NCI-H510A (cell line): ENCODE measurements around the gene APCDD1L.

ENCODE experiments used
- DNase-seq: peaks from one replicate; lab custom pipeline; 2025; lab: John Stamatoyannopoulos, UW

The APCDD1L gene

GRCh38 chr20:58485393-58485792, 29.8 kb downstream of the APCDD1L start:
- DNase-seq, result no peak

GRCh38 chr20:58483470-58483869, 31.7 kb downstream of the APCDD1L start:
- no peak for DNase-seq

- DNase-seq, result no peak
These were observed 32.1 kb downstream of the APCDD1L start for GRCh38 chr20:58483051-58483450.

DNA sequence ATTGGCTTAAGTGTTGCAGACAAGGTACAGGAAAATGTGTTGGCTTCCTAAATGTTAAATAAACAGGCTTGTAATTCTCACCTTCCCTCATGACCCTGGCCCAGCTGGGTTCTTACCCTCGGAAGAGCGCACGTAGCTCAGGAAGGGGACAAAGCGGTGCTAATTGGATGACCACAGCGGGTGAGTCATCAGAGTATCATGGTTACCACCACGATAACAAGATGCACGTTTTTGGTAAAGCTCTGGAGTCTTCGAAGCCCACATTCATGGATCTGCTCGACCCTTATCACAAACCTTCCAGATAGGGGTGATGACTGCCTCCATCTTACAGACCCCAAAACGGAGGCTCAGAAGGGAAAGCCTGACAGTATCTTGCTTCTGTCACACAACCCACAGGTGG, 32.8 kb downstream of the APCDD1L start:
- no peak for DNase-seq

DNA sequence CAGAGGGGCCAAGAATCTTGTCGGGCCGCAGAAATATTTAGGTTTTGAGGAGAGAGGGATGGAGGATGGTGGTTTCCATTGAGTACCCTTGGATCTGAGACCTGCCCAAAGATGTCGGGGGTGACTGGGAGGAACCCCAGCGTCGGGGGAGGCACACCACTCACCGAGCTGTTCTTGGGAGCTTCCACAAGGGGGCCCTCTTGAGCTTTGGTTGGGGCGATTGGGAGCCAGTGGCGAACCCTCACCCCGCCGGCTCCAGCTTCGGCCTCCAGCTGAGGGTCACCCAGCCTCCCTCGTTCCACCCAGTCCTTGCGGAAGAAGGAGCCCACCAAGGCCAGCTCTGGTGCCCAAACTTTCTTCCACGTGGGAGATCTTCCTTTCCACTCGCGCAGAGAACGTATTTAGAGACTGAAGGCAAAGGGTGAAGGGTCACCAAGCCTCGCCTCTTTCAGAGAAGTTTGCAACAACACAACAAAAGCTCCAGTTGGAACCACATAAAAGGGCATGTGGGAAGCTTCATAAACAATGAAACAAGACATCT, 33.6 kb downstream of the APCDD1L start:
- no peak for DNase-seq

DNA sequence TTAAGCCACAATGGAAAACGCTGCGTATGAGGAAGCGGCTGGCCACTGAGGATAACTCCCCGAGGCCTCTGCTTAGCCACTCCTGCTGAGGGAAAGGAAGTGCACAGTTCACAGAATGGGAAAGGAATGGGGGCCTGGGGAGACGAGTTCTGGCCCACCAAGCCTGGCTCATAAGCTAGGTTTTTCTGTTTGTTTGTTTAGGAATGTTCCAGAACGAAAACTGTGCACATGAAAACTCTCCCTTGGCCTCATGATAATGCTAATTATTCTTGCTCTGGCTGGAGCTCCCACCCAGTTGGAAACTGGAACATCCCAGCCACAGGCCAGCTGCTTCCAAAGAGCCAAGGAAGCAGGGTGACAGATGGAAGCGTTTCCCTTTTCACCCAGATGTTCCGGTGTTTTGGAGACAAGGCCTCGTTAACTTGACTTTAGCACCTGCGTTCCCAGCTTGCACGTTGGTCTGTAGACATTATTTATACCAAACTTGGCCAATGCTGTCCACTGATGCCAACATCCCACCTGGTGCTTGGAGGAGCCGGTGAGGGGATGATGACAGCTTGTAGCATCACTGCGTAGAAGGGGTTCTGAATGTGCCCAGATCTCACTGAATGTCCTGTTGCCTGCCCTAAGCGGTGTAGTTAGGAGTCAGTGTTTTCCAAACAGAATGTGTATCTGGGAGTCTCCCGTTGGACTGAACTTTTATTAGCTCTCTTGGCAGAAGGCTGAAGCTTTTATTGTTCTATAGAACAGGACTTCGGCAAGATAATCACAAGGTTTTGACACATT, 34.5 kb downstream of the APCDD1L start:
- DNase-seq, result no peak

GRCh38 chr20:58479726-58480440, 35.3 kb downstream of the APCDD1L start:
- DNase-seq, result no peak

- DNase-seq, result no peak
These were observed 36.9 kb downstream of the APCDD1L start for GRCh38 chr20:58478141-58478805.

DNA sequence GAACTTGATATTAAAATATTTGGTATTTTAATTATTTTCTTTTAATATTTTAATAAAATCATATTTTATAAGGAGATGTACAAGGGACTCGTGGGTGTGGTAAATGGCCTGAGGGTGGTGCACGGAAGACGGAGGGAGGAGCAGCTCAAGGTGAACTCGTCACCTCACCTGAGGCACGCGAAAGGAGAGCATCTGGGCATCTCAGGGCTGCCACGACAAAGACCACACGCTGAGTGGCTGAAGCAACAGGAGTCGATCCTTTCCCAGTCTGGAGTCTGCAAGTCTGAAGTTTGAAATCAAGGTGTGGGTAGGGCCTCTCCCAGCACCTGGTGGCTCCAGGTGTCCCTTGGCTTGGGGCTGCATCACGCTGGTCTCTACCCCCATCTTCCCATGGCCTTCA, 39.7 kb downstream of the APCDD1L start:
- DNase-seq, result no peak

GRCh38 chr20:58473453-58474425, 41.5 kb downstream of the APCDD1L start:
- DNase-seq, result no peak

DNA sequence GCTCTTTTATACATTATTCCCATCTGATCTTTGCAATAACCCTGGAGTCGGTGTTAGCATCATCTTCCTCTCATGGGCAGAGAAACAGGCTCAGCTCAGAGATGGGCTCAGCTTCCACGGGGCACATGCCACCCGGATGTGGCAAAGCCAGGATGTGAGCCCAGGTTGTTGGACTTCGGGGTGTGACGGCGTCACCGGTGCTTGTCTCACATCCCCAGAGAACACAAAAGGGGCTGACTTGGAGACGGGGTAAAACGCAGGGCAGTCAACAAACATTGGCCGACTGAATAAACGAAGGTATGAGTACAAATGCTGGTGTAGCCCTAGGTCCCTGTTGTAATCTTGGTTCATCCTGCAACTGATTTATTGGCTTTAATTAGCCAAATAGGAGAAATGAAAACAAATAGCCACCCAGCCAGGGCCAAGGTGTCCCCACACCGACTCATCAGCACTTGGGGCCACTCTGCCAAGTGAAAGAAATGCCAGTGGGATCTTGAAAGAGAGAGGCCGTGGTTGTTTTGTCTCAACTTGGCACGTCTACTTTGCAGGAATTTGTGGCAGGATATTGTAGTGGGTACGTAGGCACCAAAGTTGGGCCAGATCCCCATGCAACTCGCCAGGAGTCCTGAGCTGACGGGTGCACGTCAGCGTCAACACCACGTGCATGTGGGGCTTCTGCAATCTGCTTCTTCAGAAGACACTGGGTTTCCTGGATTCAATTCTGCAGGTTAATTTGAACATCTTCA, 42.8 kb downstream of the APCDD1L start:
- DNase-seq, result no peak

- DNase-seq, result no peak
These were observed 43.7 kb downstream of the APCDD1L start for GRCh38 chr20:58471193-58472164.

GRCh38 chr20:58470336-58471192, 44.6 kb downstream of the APCDD1L start:
- DNase-seq, result no peak

- no peak for DNase-seq
These were observed 45.6 kb downstream of the APCDD1L start for GRCh38 chr20:58469616-58470015.

DNA sequence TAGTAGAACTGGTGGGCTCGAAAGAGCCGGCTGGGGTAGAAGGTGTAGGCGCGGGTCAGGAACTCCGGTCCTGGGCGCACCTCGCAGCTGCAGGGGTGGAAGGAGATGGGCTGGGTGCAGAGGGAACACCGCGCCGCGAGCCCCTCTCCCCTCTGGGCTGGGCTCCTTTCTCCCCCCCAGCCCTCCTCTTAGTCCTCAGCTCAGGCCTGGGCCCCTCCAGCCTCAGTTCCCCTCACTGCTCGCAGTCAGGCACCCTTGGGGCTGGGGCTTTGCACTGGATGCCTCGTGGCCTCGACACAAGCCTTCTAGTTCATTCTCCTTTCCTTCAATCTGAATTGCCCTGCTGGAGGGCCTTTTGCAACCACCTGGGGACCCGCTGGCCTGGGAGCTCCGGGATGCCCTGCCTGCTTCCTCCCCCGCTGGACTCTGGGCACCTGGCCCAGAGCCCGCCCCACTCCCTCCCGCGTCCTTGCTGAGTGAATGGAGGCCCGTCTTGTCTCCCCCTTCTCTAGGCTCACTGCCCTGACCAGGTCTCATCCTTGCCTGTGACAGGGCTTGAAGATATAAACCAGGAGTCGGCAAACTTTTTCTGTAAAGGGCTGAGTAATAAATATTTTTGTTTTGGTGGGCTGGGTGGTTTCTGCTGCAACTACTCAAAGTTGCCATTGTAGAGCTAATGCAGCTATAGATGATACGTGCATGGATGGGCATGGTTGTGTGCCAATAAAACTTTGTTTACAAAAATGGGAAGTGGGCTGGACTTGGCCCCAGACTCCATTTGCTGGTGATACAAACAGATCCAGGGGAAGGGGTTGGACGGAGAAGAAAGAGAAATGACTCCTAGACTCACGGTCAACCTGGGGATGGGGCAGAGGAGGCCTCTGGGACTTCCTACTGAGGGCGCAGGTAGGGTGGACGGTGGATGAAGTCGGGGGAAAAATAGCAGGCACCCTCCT, 47.3 kb downstream of the APCDD1L start:
- DNase-seq, result no peak

DNA sequence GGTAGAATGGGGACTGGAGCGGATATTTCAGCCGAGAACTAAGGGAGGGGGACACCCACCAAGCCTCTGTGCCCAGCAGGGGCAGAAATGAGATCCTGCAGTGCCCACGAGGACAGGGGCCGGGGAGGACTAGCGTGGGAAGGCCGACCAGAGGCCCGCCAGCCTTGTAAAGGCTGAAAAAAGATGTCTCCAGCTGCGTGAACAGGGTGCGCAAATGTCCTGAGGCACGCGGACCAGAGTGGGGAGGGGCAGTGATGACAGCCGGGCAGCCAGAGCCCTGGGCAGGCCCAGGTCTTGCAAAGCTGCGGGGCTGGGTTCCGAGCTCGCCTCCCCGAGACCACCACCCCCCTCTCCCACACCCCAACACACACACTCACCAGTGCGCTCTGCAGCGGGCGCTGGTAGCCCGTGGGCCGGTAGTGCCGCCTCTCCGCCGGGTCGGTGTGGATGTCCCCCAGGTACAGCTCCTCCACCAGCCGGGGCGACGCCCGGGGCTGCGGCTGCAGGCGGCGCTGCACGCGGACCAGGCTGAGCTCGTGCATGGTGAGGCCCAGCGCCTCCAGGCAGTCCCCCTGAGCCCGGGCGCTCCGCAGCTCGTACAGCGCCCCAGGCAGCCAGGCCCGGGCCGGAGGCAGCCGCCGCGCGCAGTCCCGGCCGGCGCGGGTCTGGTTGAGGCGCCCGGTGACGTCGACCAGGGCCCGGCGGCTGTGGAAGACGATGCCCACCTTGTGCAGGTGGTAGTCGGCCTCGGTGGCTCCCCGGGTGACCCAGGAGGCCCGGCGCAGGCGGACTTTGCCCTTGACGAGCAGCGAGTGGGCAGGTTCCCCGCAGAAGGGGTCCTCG, 48.2 kb downstream of the APCDD1L start:
- DNase-seq, result no peak
